ENCODE results near the gene RHEBL1. TPM values are rescaled to one million over a fixed set of nuclear protein-coding genes. Genes with fewer than 3 reads are reported as not detected.

RHEBL1 gene
- total RNA-seq, 1 donor from 2014 or later = 2.2 TPM

DNA sequence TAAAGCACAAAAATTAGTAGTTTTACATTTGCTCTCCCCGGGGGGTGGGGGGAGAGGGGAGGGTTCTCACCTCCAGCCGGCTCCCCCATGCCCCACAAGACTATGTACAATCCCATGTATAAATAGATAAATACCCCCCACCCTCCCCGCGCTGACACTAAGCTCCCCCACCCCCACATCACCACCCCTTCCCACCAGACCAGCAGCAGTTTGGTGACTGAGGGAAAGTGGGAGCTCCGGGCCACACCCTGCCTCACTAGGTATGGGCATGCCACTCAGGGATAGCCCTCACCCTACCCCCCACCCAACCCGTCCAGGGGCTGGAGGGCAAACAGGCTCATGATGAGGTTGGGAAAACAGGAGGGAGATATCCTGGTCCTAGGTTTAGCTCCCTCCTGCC lies 49.3 kb downstream of the RHEBL1 start:
- no peak for DNase-seq (ENCODE audit: low read depth in 2 of 2)

GRCh38 chr12:49019443-49020324 lies 50.1 kb downstream of the RHEBL1 start:
- peak in 1 of 2 donors; percentile 43 for DNase-seq (ENCODE audit: low read depth in 2 of 2)

DNA sequence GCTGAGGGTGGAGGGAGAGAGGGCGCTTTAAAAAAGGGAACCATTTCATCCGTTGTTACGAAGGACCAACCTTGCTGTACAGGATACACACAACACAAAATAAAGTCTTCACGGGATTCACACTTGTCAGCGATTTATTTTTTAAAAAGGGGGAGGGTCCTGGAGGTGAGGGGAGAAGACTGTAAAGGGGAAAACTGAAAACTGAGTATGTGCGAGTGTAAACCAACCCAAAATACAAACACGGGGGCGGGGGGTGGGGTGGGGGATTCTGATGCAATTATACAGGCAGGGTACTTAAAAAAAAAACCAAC lies 50.7 kb downstream of the RHEBL1 start:
- no peak for DNase-seq (ENCODE audit: low read depth in 2 of 2)

DNA sequence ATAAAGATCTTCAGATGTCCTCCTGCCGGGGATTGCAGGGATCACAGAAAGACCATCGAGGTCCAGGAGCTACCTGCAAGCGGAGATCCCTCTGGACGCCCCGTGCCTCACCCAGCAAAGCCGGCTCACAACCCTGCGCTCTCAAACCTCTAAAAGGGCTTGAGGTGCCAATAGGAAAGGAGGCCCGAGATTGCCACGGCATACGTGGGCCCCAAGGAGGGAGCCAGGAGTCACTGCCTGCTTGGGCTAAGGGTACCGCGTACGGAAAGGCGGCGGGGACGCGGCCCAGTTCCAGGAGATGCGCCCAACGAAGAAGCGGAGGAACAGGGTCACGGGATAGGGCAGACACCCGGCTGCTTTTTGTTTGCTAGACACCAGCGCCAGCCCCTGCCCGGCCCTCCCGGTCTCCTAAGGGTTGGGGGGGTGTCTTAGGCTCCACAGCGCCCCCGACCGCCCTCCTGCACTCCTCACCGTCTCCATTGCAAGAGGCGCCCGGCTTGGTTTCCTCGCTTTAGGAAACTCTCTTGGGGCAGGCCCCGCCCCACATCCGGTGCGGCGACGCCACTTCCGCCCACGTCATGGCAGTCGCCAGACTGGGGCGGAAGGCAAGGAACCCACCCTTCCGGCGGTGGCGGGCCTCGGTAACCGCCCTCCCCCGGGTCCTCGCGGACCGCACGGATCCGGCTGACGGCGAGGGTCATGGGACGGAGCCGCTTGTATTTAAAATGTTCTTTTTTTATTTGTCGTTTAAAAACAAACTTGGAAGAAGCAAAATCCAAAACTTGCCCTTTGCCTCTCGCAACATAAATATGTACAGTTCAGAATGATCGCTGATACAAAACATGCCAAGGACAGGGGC lies 51.3 kb downstream of the RHEBL1 start, which contains the start of gene PRKAG1:
Gene PRKAG1, minus strand, starts transcription at position 516 of the 859 bp plus-strand sequence. Its CDS starts 36 bp downstream, at position 480.
- DNase-seq (ENCODE audit: low read depth in 2 of 2) = peak; percentile 91 to 98

- DNase-seq (ENCODE audit: low read depth in 2 of 2) = no peak
Observed at GRCh38 chr12:49017891-49018260, 51.9 kb downstream of the RHEBL1 start.

DNA sequence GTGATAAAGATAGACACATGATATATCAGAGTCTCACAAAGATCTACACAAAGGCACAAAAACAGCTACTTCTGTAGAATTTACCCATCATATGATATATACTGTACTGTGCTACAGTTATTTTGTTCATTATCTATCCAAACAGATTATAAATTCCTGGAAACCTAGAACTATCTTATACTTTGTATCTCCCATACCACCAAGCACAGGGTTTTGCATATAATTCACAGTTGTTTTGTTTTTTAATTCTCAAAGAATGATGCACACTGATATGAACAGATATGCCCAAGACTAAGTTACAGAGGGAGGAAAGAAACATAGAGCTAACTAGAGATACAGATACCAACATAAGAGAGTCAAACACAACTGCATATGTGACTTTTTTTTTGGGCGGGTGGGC lies 54.6 kb downstream of the RHEBL1 start:
- DNase-seq (ENCODE audit: low read depth in 2 of 2) = no peak

Other genes starting within 250 kb of the RHEBL1 start
- 60.0 and 67.6 TPM in 2 replicates for gene DDX23, start 217.8 kb downstream of the RHEBL1 start, total RNA-seq
- 3.2 and 6.1 TPM in 2 replicates for gene RND1, start 204.1 kb downstream of the RHEBL1 start, total RNA-seq
- gene FKBP11, start 144.5 kb downstream of the RHEBL1 start, total RNA-seq = 9.9 and 12.3 TPM in 2 replicates
- 40.7 and 50.4 TPM in 2 replicates for gene ARF3, start 112.5 kb downstream of the RHEBL1 start, total RNA-seq
- gene WNT10B, start 98.2 kb downstream of the RHEBL1 start, total RNA-seq = 0.13 TPM in 2 replicates
- gene WNT1, start 91.7 kb downstream of the RHEBL1 start, total RNA-seq = not detected in 2 replicates
- gene DDN, start 70.6 kb downstream of the RHEBL1 start, total RNA-seq = under 0.01 and 0.13 TPM in 2 replicates
- gene PRKAG1, start 51.2 kb downstream of the RHEBL1 start, total RNA-seq = 37.4 and 44.5 TPM in 2 replicates
- 20.0 and 34.0 TPM in 2 replicates for gene KMT2D, start 9.2 kb downstream of the RHEBL1 start, total RNA-seq
- 0.25 and 0.39 TPM in 2 replicates for gene DHH, start 24.8 kb upstream of the RHEBL1 start, total RNA-seq
- 79.7 and 97.0 TPM in 2 replicates for gene LMBR1L, start 40.9 kb upstream of the RHEBL1 start, total RNA-seq
- gene TUBA1B, start 61.4 kb upstream of the RHEBL1 start, total RNA-seq = 914 and 1,463 TPM in 2 replicates
- gene TUBA1A, start 119.1 kb upstream of the RHEBL1 start, total RNA-seq = 771 and 815 TPM in 2 replicates
- gene TUBA1C, start 195.1 kb upstream of the RHEBL1 start, total RNA-seq = 174 and 194 TPM in 2 replicates
- not detected in 2 replicates for gene PRPH, start 225.2 kb upstream of the RHEBL1 start, total RNA-seq